GM21360 (cell line): ENCODE measurements around the gene LMBR1.
"Not testable (repeated sequence)": the region's sequence is repeated elsewhere in the genome, so short reads cannot be mapped to it uniquely, and the experiment has no call there.

Source experiments
- ATAC-seq: cut with Tn5 transposase; IDR thresholded peaks from one replicate; pipeline ENCODE4 v1.9.1; 2021; ENCODE audit warnings: mild to moderate bottlenecking, moderate library complexity; ENCODE audit not compliant: unreplicated experiment

LMBR1 gene

GRCh38 chr7:156638443-156639077 is 254.4 kb downstream of the LMBR1 start:
- no peak for ATAC-seq

- not testable (repeated sequence) for ATAC-seq
Measured at GRCh38 chr7:156637093-156637492, 255.9 kb downstream of the LMBR1 start.

GRCh38 chr7:156635529-156636385 is 257.2 kb downstream of the LMBR1 start:
- no peak for ATAC-seq

GRCh38 chr7:156634117-156634516 is 258.9 kb downstream of the LMBR1 start:
- no peak for ATAC-seq

- no peak for ATAC-seq
Measured at GRCh38 chr7:156629873-156630272, 263.1 kb downstream of the LMBR1 start.

GRCh38 chr7:156628562-156628961 is 264.4 kb downstream of the LMBR1 start:
- no peak for ATAC-seq
